ENCODE results near the gene SLAMF8.

The SLAMF8 gene

DNA sequence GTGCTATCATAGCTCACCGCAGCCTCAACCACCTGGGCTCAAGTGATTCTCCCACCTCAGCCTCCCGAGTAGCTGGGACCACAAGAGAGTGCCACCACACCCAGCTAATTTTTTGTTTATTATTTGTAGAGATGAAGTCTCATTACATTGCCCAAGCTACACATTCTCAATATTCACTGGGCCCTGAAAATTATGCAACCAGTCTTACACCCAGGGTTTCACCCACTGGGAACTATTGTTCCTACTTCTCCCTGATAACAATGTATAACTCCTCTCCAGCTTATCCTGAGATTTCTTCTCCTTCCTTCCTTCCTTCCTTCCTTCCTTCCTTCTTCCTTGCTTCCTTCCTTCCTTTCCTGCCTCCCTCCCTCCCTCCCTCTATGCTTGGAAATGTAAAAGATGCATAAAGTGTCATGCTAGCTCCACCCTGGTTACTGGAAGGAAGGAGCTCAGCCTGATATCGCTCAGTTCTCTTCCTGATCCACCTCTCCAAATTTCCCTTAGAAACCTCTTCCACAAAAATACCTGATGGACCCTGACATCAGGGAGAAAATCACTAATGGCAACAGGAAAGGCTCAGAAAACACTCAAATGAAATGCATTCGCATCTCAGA lies 47.0 kb downstream of the SLAMF8 start:
- DNase-seq (ENCODE audit: low read depth), result no peak

DNA sequence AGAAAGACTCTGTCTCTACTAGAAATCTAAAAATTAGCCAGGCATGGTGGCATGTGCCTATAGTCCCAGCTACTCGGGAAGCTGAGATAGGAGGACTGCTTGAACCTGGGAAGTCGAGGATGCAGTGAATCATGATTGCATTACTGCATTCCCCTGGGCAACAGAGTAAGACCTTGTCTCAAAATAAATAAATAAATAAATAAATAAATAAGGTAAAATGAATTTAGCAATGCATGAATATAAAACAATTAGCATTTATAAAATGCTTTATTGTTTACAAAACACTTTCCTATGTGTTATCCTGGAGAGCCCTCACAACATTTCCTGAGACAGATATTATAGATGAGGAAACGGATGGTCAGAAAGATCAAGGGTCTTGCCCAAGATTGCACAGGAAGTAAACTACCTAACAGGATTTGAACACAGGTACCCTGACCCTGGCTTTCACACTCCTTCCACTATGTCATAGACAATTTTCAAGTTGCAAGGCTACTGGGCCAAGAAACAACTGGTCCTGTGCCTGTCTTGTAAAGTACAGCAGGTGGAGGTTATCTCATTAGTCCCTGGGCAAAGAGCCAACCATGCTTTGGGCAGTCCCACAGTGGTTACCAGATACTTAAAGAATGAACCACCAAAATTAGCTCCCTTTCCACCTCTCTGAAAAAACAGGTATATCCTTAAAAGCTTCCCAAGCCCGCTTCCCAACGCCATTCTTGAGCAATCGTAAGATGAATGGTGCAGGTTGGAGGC lies 51.2 kb downstream of the SLAMF8 start:
- DNase-seq (ENCODE audit: low read depth), result no peak

DNA sequence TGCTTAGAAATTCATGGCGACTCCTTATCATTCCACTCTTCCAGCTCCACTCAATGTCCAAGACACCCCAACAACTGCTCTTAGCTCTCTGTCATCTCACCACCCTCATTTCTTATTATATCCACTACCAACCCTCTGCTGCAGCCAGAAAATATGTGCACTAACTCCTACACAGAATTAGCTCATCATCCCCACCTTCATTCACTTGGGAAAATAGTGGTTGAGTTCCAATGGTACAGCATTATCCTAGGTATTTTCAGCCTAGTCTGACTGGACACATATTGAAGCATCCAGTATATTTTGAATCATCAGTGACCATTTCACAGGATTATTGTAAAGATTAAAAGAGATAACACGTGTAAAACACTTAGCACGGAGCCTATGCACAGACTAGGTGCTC lies 52.5 kb downstream of the SLAMF8 start:
- DNase-seq (ENCODE audit: low read depth), result no peak

DNA sequence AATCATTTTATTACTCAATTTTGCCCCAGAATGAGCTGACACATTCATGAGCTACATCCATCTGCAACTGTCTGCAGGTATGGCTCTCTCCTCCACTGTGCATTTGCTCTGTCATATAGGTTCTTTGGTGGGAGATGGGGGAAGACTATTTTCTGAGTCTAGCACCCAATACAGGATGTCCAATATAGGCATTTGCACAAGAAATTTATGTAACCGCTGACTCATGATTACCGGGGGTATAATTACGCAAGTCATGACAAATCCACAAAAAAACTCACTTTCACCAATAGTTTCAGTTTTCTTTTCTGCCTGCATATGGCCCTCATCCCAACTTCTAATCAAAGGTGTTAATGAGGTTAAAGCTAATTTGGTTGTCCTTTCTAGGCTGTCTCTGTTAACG lies 53.3 kb downstream of the SLAMF8 start:
- DNase-seq (ENCODE audit: low read depth), result no peak

DNA sequence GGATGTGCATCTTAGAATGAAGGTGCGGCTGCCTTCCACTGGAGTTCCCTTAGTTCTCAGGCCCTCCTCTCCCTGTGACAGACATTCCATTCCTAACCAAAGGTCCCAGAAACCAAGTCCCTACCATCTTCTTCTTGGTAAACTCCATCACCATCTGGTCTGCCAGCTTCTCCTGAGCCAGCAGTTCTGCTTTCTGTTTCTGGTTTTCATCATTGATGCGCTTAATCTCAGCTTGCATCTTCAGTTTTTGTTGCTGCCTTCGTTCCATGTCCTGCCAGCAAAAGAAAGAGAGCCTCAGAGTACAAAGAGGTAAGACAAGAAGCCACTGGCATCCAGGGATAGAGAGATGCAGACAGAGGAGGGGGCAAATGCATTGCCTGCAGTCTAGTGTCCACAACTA lies 53.8 kb downstream of the SLAMF8 start:
- DNase-seq (ENCODE audit: low read depth), result no peak

DNA sequence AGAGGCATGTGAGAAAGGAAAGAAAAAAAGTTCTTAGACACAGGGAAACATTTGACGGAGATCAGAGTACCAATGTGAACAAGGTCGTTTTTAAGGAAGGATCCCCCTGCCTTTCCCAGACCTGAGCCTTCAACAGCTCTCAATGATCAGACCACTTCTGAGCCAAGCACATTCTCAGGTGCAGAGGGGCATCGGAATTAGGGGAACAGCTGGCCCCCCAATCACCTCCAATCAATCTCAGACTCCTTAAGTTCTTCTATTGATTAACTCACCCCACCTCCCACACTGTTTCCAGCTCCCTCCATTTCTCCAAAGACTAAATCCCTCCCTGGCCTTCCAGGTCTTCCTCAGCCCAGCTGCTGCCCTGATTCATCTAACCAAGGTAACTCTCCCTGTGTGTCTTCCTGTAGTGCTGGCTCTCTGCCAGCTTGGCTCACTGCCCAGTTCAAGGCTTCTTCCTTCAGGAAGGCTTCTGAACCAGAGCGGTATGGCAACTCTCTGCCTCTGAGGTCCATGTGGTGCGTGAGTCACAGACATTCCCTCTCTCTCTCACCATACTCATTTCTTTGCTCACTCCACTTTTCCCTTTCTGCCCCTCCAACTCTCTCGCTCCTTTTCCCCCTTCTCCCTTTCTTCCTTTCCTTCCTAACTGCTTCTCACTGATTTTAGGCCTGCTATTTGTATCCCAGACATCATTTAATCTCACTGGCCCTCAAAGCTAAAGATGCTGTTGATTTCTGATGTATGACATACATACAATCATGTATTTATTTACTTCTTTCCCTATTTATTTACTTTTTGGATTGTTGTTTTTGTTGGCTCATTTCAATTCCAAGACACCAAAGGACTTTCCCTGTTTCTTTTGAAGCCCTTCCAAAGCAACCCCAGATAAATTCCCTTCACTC lies 55.2 kb downstream of the SLAMF8 start:
- no peak for DNase-seq (ENCODE audit: low read depth)

DNA sequence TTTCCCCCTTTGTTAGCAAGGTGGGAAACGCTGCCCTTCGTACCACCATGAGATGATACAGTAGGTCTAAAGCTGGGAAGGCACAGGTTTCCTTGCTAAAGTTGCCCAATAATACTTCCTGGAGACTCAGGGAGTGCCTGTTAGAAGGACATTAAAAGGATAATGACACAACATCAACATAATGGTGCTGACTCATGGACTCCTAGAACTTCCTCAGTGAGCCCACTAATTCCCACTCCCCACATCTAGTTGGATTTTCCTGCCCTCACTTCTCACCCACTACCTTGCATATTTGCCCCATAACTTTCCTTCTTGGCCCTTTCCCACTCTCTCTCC lies 55.8 kb downstream of the SLAMF8 start:
- no peak for DNase-seq (ENCODE audit: low read depth)

DNA sequence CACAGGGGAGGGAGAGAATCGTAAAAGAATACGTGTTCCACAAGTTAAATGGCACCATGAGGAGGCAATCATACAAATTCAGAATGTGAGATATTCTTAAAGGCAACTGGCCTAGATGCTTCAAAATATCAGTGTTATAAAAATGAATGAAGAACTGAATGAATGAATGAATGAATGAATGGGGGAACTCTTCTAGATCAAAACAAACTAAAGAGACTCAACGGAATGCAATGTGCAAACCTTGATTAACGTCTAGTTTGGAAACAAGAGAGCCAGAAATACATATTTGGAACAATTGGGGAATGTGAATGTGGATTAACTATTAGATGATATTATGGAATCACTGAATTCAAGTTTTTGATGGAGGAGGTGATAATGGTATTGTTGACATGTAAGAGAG lies 56.5 kb downstream of the SLAMF8 start:
- DNase-seq (ENCODE audit: low read depth), result no peak

DNA sequence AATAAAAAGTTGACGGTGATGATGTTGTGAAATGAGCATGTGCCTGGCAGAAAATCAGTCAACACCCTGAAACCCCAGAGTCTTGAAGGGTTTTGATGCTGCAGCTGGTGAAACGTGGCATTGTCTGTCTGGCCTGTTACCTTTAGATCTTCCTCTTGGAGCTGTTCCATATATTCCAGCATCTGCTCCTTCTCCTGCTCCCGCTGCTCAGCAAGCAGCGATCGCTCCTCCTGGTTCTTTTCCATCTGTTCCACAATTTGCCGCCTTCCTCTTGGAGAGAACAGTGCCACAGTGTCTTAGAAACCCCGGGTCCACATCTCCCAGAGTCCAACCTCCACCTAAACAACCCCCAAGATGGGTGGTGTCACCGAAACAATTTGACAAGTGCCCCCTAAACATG lies 57.6 kb downstream of the SLAMF8 start:
- no peak for DNase-seq (ENCODE audit: low read depth)
